SH-SY5Y (cell line): Measurements from ENCODE around the gene LIN9.

ENCODE experiments used
- GATA2 ChIP-seq: IDR thresholded peaks from 2 replicates; pipeline ENCODE4 v1.6.1; 2011; ENCODE audit warnings: mild to moderate bottlenecking, low read depth, low read length
- GATA3 ChIP-seq: IDR thresholded peaks from 2 replicates; pipeline ENCODE4 v1.6.1; 2011; ENCODE audit warnings: low read depth, mild to moderate bottlenecking, low read length, moderate library complexity

The LIN9 gene

GRCh38 chr1:226308166-226308722, 720 bp downstream of the LIN9 start:
- no peak for TF ChIP-seq GATA3
- no peak for TF ChIP-seq GATA2

DNA sequence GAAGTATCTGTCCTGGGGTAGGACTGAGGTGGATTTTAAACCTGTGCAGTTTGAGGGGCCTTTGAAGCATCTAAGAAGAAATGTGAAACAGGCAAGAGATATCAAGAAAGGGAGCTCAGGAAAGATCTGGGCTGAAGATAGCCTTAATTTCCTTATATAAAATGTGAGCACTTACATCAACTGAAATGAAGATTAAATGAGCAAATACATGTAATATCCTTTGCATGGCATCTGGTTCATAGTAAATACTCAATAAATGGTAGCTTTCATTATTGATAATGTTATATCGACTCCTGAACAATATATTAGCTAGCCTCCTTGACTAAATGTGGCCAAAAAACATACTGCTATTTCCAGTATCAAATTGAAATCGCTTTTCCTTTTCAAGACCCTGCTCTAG, 2.5 kb downstream of the LIN9 start:
- TF ChIP-seq GATA3 (no peak), GATA2 (no peak)

- TF ChIP-seq GATA2: no peak
- no peak for TF ChIP-seq GATA3
These were observed 3.8 kb downstream of the LIN9 start for GRCh38 chr1:226305184-226305583.

- TF ChIP-seq GATA3 (no peak), GATA2 (no peak)
These were observed 4.5 kb downstream of the LIN9 start for GRCh38 chr1:226304291-226304955.

DNA sequence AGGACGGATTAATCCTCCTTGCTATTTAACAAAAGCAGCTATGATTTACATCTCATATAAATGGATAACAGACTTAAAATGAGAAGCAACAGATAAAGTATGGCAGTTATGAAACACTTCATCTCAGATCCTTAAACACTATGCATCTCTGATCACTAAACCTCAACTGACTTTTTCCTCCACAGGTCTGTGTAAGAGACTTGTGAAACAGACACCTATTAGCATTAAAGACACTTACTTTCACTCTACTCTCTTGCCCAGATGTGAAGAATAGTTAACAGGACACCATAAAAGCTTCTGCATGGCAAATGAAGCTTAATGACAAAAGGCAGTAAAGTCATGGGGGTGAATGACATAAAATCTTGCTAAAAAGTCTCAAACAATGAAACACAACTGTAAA, 6.2 kb downstream of the LIN9 start:
- TF ChIP-seq GATA3 (no peak), GATA2 (no peak)

DNA sequence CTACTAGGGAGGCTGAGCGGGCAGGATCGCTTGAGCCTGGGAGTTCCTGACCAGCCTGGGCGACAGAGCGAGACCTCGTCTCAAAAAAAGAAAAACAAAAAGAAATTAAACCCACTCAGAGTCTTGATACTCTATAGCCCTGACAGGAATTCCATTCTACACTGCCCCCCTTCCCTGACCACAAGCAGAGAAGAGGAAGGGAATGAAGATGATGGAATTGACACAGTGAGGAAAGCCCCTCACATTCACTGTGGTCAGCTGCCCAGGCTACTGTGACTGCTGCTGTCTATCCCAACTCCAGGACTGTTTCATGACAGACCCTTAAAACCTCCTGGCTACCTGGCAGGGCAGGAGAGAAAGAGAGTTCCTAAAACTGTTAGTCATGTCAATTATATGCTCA, 12.1 kb downstream of the LIN9 start:
- TF ChIP-seq GATA3 (no peak), GATA2 (no peak)

DNA sequence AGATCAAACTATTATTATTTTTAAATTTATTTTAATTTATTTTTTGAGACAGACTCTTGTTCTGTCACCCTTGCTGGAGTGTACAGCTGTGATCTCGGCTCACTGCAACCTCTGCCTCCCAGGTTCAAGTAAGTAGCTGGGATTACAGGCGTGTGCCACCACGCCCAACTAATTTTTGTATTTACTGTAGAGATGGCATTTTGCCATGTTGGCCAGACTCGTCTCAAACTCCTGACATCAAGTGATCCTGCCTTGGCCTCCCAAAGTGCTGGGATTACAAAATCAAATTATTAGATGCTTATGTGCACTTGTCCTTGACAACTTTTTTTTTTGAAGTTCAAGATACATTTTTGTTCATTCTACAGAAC, 15.4 kb downstream of the LIN9 start:
- TF ChIP-seq GATA2: no peak

DNA sequence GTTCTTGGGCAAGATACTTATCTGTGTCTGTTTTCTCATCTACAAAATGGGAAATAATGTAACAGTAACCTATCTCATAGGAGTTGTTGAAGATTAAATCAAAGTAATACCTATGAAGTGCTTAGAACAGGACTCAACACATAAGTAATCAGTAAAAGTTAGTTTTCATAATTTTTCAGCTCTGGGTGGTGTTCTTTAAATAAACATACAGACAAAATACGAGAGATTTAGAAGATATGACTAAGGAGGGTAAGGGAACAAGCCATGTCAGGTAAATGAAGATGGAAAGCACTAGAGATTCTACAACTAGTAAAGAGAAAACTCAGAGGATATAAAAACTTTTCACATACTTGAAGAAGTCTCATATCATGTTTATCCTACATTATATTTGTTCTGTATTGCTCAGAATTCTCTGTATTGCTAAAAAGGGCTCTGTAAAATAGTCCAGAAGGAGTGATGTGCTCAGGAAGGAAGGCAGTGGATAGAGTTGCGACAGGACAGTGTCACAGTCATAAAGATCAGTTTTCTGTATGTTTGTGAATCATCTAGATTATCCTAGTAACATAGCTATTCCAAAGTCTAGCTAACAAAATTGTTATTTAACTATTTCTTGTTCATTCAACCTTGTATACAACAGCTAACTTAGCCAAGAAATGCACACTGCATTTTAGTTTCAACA, 16.0 kb downstream of the LIN9 start:
- TF ChIP-seq GATA2 (no peak), GATA3 (no peak)

DNA sequence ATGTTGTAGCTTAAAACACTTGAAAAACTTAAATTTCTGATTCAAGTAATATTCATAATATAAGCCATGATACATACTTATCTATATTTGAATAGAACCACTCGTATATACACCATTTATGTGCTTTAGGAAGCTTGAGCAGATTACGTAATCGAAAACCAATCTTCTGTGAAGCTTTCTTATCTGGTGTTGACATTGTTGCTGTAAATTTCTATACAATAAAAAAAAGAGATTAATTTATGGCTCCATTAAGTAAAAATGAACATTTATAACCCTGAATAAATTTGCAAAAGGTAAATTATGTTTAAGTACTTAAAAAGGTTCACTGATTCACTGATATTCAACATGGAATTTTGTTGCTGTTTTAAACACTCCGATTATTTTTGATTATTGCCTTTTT, 21.4 kb downstream of the LIN9 start:
- no peak for TF ChIP-seq GATA3
- TF ChIP-seq GATA2: no peak

GRCh38 chr1:226281058-226281457, 27.9 kb downstream of the LIN9 start:
- TF ChIP-seq GATA3 (no peak), GATA2 (no peak)

GRCh38 chr1:226279498-226279897, 29.5 kb downstream of the LIN9 start:
- TF ChIP-seq GATA3 (no peak), GATA2 (no peak)

DNA sequence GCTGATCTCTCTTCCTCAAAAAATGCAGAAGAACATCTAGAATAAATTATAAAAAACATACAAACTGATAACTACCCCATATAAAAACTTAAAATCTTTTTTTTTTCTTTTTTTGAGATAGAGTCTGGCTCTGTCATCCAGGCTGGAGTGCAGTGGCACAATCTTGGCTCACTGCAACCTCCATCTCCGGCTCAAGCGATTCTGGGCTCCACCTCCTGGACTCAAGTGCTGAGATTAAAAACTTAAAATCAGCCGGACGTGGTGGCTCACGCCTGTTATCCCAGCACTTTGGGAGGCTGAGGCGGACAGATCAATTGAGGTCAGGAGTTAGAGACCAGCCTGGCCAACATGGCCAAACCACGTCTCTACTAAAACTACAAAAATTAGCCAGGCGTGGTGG, 31.1 kb downstream of the LIN9 start:
- TF ChIP-seq GATA3 (no peak), GATA2 (no peak)

GRCh38 chr1:226276987-226277386, 32.0 kb downstream of the LIN9 start:
- no peak for TF ChIP-seq GATA2
- TF ChIP-seq GATA3: no peak

DNA sequence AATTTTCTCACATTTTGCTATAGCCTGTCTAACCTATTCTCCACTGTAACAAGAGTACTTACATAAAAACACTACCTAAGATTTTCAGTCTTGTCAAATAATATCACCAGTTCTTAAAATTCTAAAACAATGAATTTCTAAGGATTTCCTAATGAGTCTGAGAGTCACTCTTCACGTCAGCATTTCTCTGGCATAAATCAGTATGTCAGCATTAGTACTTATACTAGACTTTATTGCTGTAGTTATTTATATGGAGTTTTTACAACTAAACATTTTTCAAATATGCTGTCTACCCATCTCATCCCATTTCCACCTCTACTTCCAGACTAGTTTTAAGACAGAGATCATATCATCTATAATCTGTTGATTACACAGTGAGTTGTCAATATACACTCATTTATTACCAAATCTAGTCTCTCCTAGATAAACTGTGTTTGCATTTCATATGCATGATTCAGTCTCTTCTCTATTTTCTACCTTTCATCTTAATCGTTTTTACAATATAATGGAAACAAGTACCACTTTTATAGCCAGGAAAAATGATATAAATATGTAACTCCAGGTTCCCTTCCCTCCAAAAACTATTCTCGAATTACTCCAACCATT, 32.8 kb downstream of the LIN9 start:
- TF ChIP-seq GATA3 (no peak), GATA2 (no peak)

DNA sequence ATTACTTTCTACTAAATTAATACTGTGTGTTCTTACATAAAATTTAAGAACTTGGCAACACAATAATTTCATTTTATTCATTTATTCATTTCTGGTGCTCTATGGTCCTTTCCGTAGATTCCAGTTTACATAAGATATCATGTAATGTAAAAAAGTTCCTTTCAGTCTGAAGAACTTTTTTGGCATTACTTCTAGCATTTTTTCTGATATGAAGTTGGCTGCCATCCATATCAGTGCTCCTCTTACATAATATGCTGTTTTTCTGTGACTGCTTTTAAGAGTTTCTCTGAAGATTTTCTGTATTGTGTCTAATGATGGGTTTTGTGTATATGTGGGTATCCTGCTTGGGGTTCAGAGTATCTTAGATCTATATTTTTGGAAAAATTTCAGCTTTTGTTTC, 34.8 kb downstream of the LIN9 start:
- no peak for TF ChIP-seq GATA2
- no peak for TF ChIP-seq GATA3
